Activated naive CD4-positive, alpha-beta T cell treated with anti-CD3 and anti-CD28 coated beads, Interleukin-2, amount 10 ng/mL, durations not matched to agents 7 days and 5 days (primary cell): ENCODE results near the gene TOP2B.

Experiments
- CTCF ChIA-PET: fragments of 350-600 bp; sonication (Branson Sonifier 250); formaldehyde crosslinking; loops from one replicate; lab custom pipeline; 2021; ENCODE audit warnings: antibody characterized with exemption; lab: Charles Lee
- DNase-seq: peaks from one replicate; pipeline ENCODE4 v3.0.0-alpha.2; 2020
- H3K27ac Mint-ChIP-seq: one replicate; pipeline ENCODE4 v1.8.0; 2021; ENCODE audit warnings: mild to moderate bottlenecking, moderate library complexity, mixed read lengths
- H3K27me3 Mint-ChIP-seq: one replicate; pipeline ENCODE4 v1.8.0; 2021; ENCODE audit warnings: mild to moderate bottlenecking, mixed read lengths
- H3K36me3 Mint-ChIP-seq: one replicate; pipeline ENCODE4 v1.8.0; 2021; ENCODE audit warnings: mixed read lengths
- H3K4me1 Mint-ChIP-seq: one replicate; pipeline ENCODE4 v1.8.0; 2021; ENCODE audit warnings: mixed read lengths
- H3K4me3 Mint-ChIP-seq: one replicate; pipeline ENCODE4 v1.8.0; 2021; ENCODE audit warnings: mild to moderate bottlenecking, moderate library complexity, mixed read lengths
- H3K9me3 Mint-ChIP-seq: one replicate; pipeline ENCODE4 v1.8.0; 2021; ENCODE audit warnings: mixed read lengths

TOP2B gene, protein sequence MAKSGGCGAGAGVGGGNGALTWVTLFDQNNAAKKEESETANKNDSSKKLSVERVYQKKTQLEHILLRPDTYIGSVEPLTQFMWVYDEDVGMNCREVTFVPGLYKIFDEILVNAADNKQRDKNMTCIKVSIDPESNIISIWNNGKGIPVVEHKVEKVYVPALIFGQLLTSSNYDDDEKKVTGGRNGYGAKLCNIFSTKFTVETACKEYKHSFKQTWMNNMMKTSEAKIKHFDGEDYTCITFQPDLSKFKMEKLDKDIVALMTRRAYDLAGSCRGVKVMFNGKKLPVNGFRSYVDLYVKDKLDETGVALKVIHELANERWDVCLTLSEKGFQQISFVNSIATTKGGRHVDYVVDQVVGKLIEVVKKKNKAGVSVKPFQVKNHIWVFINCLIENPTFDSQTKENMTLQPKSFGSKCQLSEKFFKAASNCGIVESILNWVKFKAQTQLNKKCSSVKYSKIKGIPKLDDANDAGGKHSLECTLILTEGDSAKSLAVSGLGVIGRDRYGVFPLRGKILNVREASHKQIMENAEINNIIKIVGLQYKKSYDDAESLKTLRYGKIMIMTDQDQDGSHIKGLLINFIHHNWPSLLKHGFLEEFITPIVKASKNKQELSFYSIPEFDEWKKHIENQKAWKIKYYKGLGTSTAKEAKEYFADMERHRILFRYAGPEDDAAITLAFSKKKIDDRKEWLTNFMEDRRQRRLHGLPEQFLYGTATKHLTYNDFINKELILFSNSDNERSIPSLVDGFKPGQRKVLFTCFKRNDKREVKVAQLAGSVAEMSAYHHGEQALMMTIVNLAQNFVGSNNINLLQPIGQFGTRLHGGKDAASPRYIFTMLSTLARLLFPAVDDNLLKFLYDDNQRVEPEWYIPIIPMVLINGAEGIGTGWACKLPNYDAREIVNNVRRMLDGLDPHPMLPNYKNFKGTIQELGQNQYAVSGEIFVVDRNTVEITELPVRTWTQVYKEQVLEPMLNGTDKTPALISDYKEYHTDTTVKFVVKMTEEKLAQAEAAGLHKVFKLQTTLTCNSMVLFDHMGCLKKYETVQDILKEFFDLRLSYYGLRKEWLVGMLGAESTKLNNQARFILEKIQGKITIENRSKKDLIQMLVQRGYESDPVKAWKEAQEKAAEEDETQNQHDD (N-terminal part only)

DNA sequence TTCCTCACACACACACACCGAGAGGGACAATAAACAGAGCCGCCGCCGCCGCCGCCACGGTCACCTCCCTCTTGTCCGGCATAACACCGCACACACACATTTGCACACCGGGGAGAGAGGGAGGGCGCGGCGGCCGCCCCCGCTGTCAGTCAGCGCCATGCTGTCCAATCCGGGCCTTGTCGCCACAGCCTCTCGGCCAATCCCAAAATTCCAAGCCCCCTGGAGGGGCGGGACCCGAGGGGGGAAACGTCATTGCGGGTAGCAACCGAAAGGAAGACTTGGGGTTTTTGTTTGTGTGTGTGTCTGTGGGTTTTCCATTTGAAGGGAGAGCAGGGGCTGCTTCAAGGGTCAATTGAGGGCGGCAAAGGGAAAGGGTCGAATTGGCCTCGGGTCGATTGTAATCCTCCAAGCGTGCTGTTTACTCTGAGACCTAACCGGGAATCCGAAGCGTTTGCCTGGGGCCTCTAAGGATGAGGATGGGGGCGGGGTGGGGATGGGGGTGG, at the start of gene TOP2B:
TOP2B (minus strand) TSS at position 96 of the 503 bp plus-strand sequence. CDS start 610 bp downstream, outside the sequence.
- peak; percentile 96 for DNase-seq
- H3K27ac Mint-ChIP-seq, result peak within 1 kb of the TSS; percentile 97
- H3K4me3 Mint-ChIP-seq, result peak within 1 kb of the TSS; percentile 90
- peaks cover 4% of the 10 kb centered on the region for H3K27me3 Mint-ChIP-seq
- CTCF ChIA-PET, result no interaction called here
- peaks cover 39% of the 10 kb centered on the region for H3K4me1 Mint-ChIP-seq
- H3K36me3 Mint-ChIP-seq, result peaks cover 14% of the 10 kb centered on the region
- no peaks in the 10 kb centered on the region for H3K9me3 Mint-ChIP-seq

DNA sequence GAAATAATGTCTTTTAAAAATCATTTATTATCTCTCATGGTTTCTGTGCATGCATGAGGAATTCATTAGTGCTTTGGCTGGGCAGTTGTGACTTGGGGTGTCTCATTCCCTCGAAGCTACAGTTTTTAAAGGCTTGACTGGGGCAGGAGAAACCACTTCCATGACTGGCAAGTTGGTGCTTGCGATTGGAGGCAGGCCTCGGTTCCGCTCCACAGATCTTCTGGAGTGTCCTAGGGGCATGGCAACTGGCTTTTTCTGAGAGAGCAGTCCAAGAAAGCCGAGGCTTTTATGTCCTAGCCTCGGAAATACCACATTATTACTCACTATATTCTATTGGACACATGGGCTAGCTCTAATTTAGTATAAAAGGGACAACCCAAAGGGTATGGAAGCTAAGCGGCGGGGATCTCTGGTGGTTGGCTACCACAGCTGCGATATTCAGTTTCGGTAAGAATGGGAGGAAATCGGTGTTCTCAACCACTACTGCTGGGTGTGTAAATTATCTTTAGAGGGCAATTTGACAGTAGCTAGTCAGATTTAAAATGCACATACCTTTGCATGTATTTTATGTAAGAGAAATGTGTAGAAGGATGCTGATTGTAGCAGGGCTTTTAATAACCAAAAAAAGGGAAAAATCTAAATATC, 48.8 kb upstream of the TOP2B start:
- Mint-ChIP-seq H3K36me3 (peaks cover 5% of the 10 kb centered on the region), H3K27ac (no peak overlapping the region)
- CTCF ChIA-PET, result no interaction called here

DNA sequence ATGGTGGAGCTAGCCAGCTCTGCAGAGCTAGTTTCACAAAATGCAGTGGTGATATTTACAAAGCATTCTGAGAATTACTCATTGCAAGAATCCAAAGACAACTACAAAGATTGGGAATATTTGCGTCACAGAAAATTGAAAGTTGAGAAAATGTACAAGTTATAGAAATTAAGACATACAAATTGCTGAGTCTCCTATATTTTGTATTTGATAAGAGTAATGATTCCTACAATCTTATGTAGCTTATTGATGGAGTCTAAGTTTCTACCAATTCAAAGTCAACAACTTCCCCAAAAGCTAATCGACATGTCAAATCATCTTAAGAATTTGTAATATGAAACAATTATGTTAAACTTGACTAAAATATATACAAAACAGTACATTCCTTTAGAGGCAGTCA, 46.4 kb upstream of the TOP2B start:
- H3K9me3 Mint-ChIP-seq, result no peaks in the 10 kb centered on the region
- H3K27ac Mint-ChIP-seq, result no peak overlapping the region
- H3K27me3 Mint-ChIP-seq, result no peaks in the 10 kb centered on the region
- H3K4me1 Mint-ChIP-seq, result no peaks in the 10 kb centered on the region
- CTCF ChIA-PET, result no interaction called here
- H3K4me3 Mint-ChIP-seq, result no peak overlapping the region
- DNase-seq, result no peak
- H3K36me3 Mint-ChIP-seq, result no peaks in the 10 kb centered on the region

More for the DNA sequence above, 48.8 kb upstream of the TOP2B start:
- H3K4me1 Mint-ChIP-seq, result no peaks in the 10 kb centered on the region
- no peaks in the 10 kb centered on the region for H3K27me3 Mint-ChIP-seq
- DNase-seq, result no peak
- H3K4me3 Mint-ChIP-seq, result no peak overlapping the region
- no peaks in the 10 kb centered on the region for H3K9me3 Mint-ChIP-seq

DNA sequence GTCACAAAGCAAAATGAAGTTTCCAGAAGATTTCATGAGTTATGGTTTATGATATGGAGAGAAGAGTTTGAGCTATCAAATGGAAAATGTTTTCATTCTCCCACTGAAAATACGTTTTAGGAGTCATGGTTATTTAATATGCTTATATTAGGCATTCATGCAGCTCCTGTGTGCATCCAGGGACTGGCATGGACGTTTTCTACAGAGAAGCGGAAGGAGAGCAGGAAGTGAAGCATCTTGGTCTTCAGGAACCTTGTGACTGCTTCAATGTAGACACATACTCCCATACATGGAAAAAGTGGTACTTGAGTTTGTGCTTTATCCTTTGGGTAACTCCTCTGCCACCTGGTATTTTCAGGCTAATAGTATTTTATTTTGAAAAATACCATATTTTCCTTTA, 43.3 kb upstream of the TOP2B start:
- no peak for DNase-seq
- Mint-ChIP-seq H3K9me3 (no peaks in the 10 kb centered on the region), H3K4me3 (no peak overlapping the region), H3K4me1 (no peaks in the 10 kb centered on the region), H3K36me3 (no peaks in the 10 kb centered on the region), H3K27me3 (no peaks in the 10 kb centered on the region), H3K27ac (no peak overlapping the region)
- CTCF ChIA-PET, result no interaction called here

DNA sequence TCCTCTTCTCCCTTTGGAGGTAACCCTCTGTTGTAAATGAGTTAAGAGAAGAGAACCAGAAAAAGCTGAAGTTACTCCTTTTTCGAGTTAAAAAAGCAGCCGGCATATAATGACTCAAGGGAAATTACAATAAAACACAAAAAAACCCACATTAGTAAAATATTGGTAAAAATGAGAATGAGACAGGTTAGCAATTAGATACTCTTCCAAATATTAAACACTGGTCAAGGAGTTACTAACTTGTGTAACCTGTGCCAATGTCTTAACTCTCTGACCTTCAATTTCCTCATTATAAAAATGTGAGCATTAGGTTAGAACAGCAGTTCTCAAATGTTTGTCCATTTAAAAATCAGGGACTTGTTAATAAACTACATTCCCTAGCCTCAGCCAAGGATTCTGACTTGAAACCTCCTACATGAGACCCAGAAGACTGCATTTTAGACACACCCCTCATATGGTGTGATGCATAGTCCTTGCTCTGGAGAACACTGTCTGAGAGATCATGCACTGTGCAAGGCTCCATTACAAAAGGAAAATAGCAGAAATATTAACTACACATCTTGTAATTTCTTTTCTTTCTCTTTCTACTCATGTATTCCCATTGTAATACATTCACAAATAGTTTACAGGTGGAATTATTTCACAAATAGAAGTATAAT, 42.7 kb upstream of the TOP2B start:
- no peaks in the 10 kb centered on the region for H3K27me3 Mint-ChIP-seq
- H3K27ac Mint-ChIP-seq, result no peak overlapping the region
- no peaks in the 10 kb centered on the region for H3K4me1 Mint-ChIP-seq
- CTCF ChIA-PET, result no interaction called here
- no peaks in the 10 kb centered on the region for H3K36me3 Mint-ChIP-seq
- no peak overlapping the region for H3K4me3 Mint-ChIP-seq
- H3K9me3 Mint-ChIP-seq, result no peaks in the 10 kb centered on the region
- DNase-seq, result no peak

DNA sequence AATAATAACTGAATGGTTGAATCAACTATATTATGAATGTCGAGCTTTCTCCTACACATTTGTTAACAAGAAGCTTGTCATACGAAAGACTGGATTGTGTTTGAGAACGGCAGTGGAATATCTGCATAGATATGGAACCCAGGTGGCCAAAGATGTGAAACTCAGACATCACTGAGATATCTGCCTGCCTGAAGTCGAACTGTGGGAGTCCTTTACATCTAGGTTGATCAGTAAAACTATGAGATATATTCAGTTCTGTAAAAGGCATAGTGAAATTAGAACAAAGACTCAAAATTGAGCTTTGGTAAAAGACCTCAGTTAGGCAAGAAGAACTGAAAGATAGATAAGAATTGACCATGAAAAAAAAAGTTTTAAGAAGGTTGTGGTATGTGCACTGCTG, 41.5 kb upstream of the TOP2B start:
- Mint-ChIP-seq H3K27me3 (no peaks in the 10 kb centered on the region), H3K4me3 (no peak overlapping the region), H3K27ac (no peak overlapping the region), H3K9me3 (no peaks in the 10 kb centered on the region), H3K4me1 (no peaks in the 10 kb centered on the region), H3K36me3 (no peaks in the 10 kb centered on the region)
- DNase-seq, result no peak
- CTCF ChIA-PET, result no interaction called here

DNA sequence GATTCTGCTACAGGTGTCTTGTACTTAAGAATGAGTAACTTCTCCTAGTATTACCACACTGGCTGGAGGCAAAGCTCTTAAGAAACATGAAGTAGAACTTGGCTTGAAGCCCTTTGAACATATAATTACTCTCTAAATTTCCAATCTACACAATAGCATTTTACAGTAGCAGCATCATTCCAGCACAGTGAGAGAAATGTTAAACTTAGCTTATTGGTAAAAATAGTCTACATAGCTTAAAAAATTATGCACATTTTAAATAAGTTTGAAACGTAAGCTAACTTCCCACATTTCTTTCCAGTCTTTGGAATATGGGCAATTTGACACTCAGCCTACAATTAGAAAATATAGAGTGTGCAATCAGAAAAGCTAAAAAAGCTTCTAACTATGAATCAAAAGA, 32.8 kb upstream of the TOP2B start:
- no peak for DNase-seq
- Mint-ChIP-seq H3K27me3 (peaks cover 3% of the 10 kb centered on the region), H3K9me3 (no peaks in the 10 kb centered on the region), H3K4me1 (no peaks in the 10 kb centered on the region), H3K4me3 (no peak overlapping the region), H3K36me3 (no peaks in the 10 kb centered on the region), H3K27ac (no peak overlapping the region)
- CTCF ChIA-PET, result no interaction called here

DNA sequence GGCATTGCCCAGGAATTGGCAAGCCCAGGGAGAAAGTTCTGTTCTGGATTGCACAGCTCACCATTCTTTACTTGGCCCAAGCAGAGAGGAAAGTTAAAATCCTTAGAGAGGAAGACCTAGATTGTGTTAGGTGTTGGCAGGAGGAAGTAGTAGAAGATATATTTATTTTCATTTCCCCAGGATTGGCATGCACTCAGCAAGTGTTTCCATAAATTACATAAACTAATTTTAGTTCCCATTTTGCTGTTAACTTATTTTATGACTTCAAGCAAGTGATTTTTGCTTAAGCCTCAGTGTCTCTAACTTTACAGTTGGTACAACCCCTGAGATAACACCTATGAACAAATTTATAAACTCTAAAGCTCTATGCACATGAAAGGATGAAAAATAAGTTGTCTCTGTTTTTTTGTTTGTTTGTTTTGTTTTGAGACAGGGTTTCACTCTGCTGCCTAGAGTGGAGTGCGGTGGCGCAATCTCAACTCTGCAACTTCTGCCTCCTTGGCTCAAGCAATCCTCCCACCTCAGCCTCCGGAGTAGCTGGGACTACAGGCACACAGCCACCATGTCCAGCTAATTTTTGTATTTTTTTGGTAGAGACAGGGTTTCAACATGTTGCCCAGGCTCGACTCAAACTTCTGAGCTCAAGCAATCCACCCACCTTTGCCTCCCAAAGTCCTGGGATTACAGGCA, 31.2 kb upstream of the TOP2B start:
- Mint-ChIP-seq H3K27ac (no peak overlapping the region), H3K4me1 (no peaks in the 10 kb centered on the region), H3K27me3 (peaks cover 3% of the 10 kb centered on the region), H3K9me3 (no peaks in the 10 kb centered on the region), H3K4me3 (no peak overlapping the region), H3K36me3 (no peaks in the 10 kb centered on the region)
- CTCF ChIA-PET, result interaction anchor here (0.6 kb wide), 1 partner anchor 57 kb away, joined by 3 read pairs; no protein-coding TSS in a partner anchor
- DNase-seq, result no peak

DNA sequence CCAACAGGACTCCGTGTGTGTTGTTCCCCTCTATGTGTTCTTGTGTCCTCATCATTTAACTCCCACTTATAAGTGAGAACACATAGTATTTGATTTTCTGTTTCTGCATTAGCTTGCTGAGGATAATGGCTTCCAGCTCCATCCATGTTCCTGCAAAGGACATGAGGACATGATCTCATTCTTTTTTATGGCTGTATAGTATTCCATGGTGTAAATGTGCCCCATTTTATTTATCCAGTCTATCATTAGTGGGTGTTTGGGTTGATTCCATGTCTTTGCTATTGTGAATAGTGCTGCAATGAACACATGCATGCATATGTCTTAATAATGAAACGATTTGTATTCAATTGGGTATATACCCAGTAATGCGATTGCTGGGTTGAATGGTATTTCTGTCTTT, 28.5 kb upstream of the TOP2B start:
- H3K27me3 Mint-ChIP-seq, result peaks cover 10% of the 10 kb centered on the region
- no peaks in the 10 kb centered on the region for H3K36me3 Mint-ChIP-seq
- H3K4me1 Mint-ChIP-seq, result no peaks in the 10 kb centered on the region
- no peak overlapping the region for H3K27ac Mint-ChIP-seq
- H3K9me3 Mint-ChIP-seq, result no peaks in the 10 kb centered on the region
- H3K4me3 Mint-ChIP-seq, result no peak overlapping the region
- CTCF ChIA-PET, result interaction anchor here (1.0 kb wide), 1 partner anchor 9 kb away, joined by 3 read pairs; no protein-coding TSS in a partner anchor
- no peak for DNase-seq

DNA sequence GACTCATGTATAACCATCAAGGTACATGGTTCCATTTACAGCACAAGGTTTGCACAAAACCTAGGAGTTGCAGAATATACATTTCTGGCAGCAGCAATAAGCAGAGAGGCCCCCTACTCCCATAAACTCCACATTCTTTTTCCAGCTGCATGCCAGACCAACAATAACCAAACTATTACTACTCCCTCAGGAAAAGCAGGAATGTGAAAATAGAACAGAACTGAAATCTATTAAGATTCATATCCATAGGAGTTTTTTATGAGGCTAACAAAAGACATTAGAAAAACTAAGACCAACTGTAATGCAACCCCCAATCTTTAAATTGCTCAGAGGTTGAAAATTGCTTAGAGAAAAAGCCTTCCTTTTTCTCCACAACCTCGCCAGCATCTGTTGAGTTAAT, 27.6 kb upstream of the TOP2B start:
- H3K9me3 Mint-ChIP-seq, result no peaks in the 10 kb centered on the region
- no peaks in the 10 kb centered on the region for H3K36me3 Mint-ChIP-seq
- no peak overlapping the region for H3K4me3 Mint-ChIP-seq
- no peaks in the 10 kb centered on the region for H3K4me1 Mint-ChIP-seq
- CTCF ChIA-PET, result interaction anchor here (1.0 kb wide), 1 partner anchor 9 kb away, joined by 3 read pairs; no protein-coding TSS in a partner anchor
- peaks cover 19% of the 10 kb centered on the region for H3K27me3 Mint-ChIP-seq
- H3K27ac Mint-ChIP-seq, result no peak overlapping the region
- no peak for DNase-seq

DNA sequence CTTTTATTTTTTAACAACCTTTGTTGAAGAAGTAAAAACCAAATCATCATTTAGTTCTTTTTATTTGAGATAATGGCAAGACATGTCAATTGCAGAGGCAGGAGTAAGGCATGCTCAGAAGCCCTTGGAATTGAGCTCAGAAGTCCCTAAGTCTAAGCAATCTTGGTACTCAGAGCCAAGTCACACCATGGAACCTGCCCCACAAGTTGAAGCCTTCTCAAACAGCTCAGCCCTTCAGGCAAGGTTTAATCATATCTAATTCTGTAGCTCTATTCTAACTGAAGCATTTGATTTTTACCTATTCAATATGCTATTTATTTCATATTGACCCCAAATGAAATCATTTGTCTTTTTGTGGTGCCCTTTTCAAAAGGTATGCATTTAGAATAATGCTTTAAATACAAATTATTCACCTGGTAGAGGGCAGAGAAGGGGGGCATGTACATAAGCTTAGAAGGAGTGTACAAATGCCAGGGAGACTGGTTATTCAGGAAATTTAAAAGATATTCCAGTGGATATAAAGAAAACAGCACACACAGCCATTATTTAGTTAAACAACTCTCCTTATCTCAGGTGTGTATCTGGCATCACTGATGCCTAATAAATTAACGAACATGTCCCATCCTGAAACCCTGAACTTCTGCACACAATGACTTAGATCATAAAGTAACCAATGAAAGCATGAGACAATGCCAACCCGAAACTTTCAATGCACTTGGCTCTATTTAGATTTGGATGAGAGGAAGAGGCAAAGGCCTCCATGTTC, 26.2 kb upstream of the TOP2B start:
- DNase-seq, result no peak
- Mint-ChIP-seq H3K9me3 (no peaks in the 10 kb centered on the region), H3K4me3 (no peak overlapping the region), H3K27me3 (peaks cover 19% of the 10 kb centered on the region), H3K27ac (no peak overlapping the region), H3K36me3 (no peaks in the 10 kb centered on the region), H3K4me1 (no peaks in the 10 kb centered on the region)
- CTCF ChIA-PET, result no interaction called here

DNA sequence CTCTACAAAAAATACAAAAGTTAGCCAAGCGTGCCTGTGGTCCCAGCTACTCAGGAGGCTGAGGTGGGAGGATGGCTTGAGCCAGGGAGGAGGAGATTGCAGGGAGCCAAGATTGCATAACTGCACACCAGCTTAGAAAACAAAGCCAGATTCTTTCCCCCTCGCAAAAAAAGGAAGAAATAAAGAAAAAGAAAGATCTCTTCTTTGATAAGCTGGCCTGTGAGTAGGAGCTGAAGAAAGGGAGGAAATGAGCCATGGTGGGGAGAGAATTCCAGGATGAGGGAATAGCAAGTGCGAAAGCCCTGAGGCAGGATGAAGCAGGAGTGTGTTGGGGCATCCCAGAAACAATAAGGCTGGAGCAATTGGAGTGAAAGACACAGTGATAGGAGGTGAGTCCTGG, 24.5 kb upstream of the TOP2B start:
- Mint-ChIP-seq H3K4me1 (no peaks in the 10 kb centered on the region), H3K27me3 (peaks cover 16% of the 10 kb centered on the region), H3K27ac (no peak overlapping the region), H3K4me3 (no peak overlapping the region), H3K36me3 (no peaks in the 10 kb centered on the region), H3K9me3 (no peaks in the 10 kb centered on the region)
- no peak for DNase-seq
- CTCF ChIA-PET, result no interaction called here
